Measurements from ENCODE around the gene GLRB.

- no peak for TF ChIP-seq CTCF (IDR thresholded peaks at IDR 0.05)
- no peak for TF ChIP-seq POLR2AphosphoS5 (IDR thresholded peaks at IDR 0.05; ENCODE audit: insufficient read depth in 1 of 2, low read depth in 1 of 2)
These were observed 145.5 kb downstream of the GLRB start for GRCh38 chr4:157221426-157221894.
